Gastroesophageal sphincter (tissue), 3 donors: ENCODE results near the gene PCNT.
"Not testable (repeated sequence)": the region's sequence is repeated elsewhere in the genome, so short reads cannot be mapped to it uniquely, and the experiment has no call there.

Experiments
- CTCF ChIP-seq, 4 experiments: fragments of 200-600 bp in 2 of 4; fragments of 450-650 bp in 2 of 4; sonication (generic) in 1 of 4; IDR thresholded peaks; one replicate each; pipeline ENCODE4 v1.5.1; 2017 to 2019; ENCODE audit warnings: antibody characterized with exemption in 4 of 4, mild to moderate bottlenecking in 2 of 4, moderate library complexity in 2 of 4
- EP300 ChIP-seq: sonication (generic); formaldehyde crosslinking; IDR thresholded peaks from one replicate; pipeline ENCODE4 v1.6.1; 2017; ENCODE audit warnings: antibody characterized with exemption, mild to moderate bottlenecking

GRCh38 chr21:46465153-46465552, 141.2 kb downstream of the PCNT start:
- TF ChIP-seq CTCF (IDR thresholded peaks at IDR 0.05); EP300: not testable (repeated sequence)
